Adrenal gland (tissue), 5 donors: ENCODE measurements around the gene SLC7A14.

Experiments used
- POLR2A ChIP-seq, 2 donors: fragments of 450-650 bp; IDR thresholded peaks; one replicate each; pipeline ENCODE4 v1.6.1; 2017; ENCODE audit warnings: antibody characterized with exemption in 2 of 2, mild to moderate bottlenecking in 2 of 2, moderate library complexity in 1 of 2
- TF ChIP-seq, protein P1 (sequence below), 6 experiments: fragments of 450-650 bp in 4 of 6; fragments of 200-600 bp in 2 of 6; sonication (generic) in 1 of 6; IDR thresholded peaks; 1 replicate in 5 of 6; 2 replicates in 1 of 6; pipeline versions ENCODE4 v1.5.1 to v1.8.0; 2016 to 2021; ENCODE audit warnings: antibody characterized with exemption in 6 of 6, mild to moderate bottlenecking in 2 of 6, moderate library complexity in 1 of 6
- donor health status: DM: no; HTN: no; CAD: no.

DNA sequence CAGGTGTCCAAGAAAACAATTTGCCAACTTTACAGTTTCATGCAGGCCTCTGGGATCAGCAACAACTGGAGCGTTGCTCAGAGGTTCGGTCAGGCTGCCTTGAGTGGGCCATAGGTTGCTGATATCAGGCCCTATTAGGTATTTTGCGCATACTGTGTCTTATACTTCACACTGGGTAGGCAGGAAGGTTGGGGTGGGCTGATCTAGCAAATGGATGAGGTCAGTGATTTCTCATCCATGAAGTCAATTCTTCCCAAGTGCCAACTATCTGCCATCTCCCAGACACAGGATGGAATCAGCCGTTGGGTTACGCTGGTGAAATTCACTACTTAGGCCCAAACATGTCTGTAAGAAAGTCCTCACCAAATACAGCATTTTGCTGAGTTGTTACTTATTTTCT is 77.6 kb downstream of the SLC7A14 start:
- TF ChIP-seq, protein P1, sequence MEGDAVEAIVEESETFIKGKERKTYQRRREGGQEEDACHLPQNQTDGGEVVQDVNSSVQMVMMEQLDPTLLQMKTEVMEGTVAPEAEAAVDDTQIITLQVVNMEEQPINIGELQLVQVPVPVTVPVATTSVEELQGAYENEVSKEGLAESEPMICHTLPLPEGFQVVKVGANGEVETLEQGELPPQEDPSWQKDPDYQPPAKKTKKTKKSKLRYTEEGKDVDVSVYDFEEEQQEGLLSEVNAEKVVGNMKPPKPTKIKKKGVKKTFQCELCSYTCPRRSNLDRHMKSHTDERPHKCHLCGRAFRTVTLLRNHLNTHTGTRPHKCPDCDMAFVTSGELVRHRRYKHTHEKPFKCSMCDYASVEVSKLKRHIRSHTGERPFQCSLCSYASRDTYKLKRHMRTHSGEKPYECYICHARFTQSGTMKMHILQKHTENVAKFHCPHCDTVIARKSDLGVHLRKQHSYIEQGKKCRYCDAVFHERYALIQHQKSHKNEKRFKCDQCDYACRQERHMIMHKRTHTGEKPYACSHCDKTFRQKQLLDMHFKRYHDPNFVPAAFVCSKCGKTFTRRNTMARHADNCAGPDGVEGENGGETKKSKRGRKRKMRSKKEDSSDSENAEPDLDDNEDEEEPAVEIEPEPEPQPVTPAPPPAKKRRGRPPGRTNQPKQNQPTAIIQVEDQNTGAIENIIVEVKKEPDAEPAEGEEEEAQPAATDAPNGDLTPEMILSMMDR (IDR thresholded peaks at IDR 0.05): no peak
- TF ChIP-seq POLR2A (IDR thresholded peaks at IDR 0.05): no peak
